ENCODE measurements around the gene VSIG2.

Gene VSIG2

DNA sequence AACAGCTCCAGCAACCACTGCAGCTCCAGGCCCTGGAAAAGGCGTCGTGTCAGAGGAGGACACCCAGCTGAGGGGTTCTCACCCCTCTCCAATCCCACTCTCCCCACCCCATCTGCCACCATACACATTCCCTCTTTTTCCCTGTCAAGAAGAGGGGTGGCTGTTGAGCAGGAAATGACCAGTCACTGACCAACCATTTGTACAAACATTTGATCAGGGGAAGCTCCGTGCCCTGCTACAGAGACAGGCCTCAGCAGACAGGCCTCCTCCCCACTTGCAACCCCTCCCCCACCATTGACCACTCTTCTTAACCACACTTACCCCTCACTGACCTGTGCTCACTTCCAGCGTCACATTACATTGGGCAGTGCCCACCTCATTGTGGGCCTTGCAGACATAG lies 2.3 kb upstream of the VSIG2 start:
- Histone ChIP-seq H4K8ac (ENCODE audit: low read length) (no peak overlapping the region), H3K9ac (ENCODE audit: low read length) (no peak overlapping the region), H4K91ac (ENCODE audit: low read length) (no peak overlapping the region), H3K14ac (ENCODE audit: low read length in 2 of 2) (no peak overlapping the region), H2BK5ac (ENCODE audit: low read depth, low read length, poor library complexity, severe bottlenecking) (no peak overlapping the region), H3K23ac (ENCODE audit: low read length in 2 of 2) (no peak overlapping the region), H3K4me2 (ENCODE audit: low read length, poor library complexity, severe bottlenecking) (no peak overlapping the region), H3K4me1 (ENCODE audit: control insufficient read depth, insufficient read depth, low read depth, low read length) (peaks cover 21% of the 10 kb centered on the region), H2BK120ac (ENCODE audit: low read depth, low read length) (no peak overlapping the region), H2AFZ (ENCODE audit: low read depth, low read length) (no peak overlapping the region), H2BK12ac (ENCODE audit: low read length in 2 of 2) (no peak overlapping the region), H3K79me1 (replicated peaks; ENCODE audit: low read length, poor library complexity, severe bottlenecking) (no peaks in the 10 kb centered on the region), H3K27ac (ENCODE audit: low read length, poor library complexity, severe bottlenecking) (no peak overlapping the region), H3K4ac (ENCODE audit: low read depth in 1 of 2, low read length in 2 of 2) (no peak overlapping the region), H3K18ac (ENCODE audit: low read depth in 1 of 2, low read length in 2 of 2) (no peak overlapping the region), H3K27me3 (ENCODE audit: control insufficient read depth in 1 of 2, insufficient read depth in 1 of 2, low read length in 2 of 2) (peaks cover 60 to 95% of the 10 kb centered on the region in 2 experiments), H3K4me3 (ENCODE audit: insufficient read depth in 1 of 2, low read depth in 1 of 2, low read length in 2 of 2) (no peak overlapping the region), H3K9me3 (ENCODE audit: control insufficient read depth, low read length) (no peaks in the 10 kb centered on the region), H3K36me3 (ENCODE audit: control insufficient read depth in 1 of 2, insufficient read depth in 2 of 2, low read depth in 1 of 2, low read length in 2 of 2) (no peaks in the 10 kb centered on the region), H2AK5ac (ENCODE audit: low read length, severe bottlenecking) (no peak overlapping the region), H2BK15ac (ENCODE audit: low read depth, poor library complexity, severe bottlenecking) (no peak overlapping the region)
- 49% methylated on average over 4 of the region's 4 CpGs for WGBS
- no peak for DNase-seq

GRCh38 chr11:124753624-124754023 lies 1.6 kb upstream of the VSIG2 start:
- peaks cover 60 to 95% of the 10 kb centered on the region in 2 experiments for H3K27me3 ChIP-seq (ENCODE audit: control insufficient read depth in 1 of 2, insufficient read depth in 1 of 2, low read length in 2 of 2)
- peaks cover 14% of the 10 kb centered on the region for H3K4me1 ChIP-seq (ENCODE audit: control insufficient read depth, insufficient read depth, low read depth, low read length)
- no peak overlapping the region for H3K4ac ChIP-seq (ENCODE audit: low read depth in 1 of 2, low read length in 2 of 2)
- H3K79me1 ChIP-seq (replicated peaks; ENCODE audit: low read length, poor library complexity, severe bottlenecking) = no peaks in the 10 kb centered on the region
- no peak overlapping the region for H2AK5ac ChIP-seq (ENCODE audit: low read length, severe bottlenecking)
- H3K27ac ChIP-seq (ENCODE audit: low read length, poor library complexity, severe bottlenecking) = no peak overlapping the region
- no peak for DNase-seq
- no peak overlapping the region for H3K4me2 ChIP-seq (ENCODE audit: low read length, poor library complexity, severe bottlenecking)
- WGBS = 90% methylated on average over 6 of the region's 7 CpGs
- no peak overlapping the region for H4K91ac ChIP-seq (ENCODE audit: low read length)
- no peak overlapping the region for H3K18ac ChIP-seq (ENCODE audit: low read depth in 1 of 2, low read length in 2 of 2)
- no peak overlapping the region for H3K4me3 ChIP-seq (ENCODE audit: insufficient read depth in 1 of 2, low read depth in 1 of 2, low read length in 2 of 2)
- H3K23ac ChIP-seq (ENCODE audit: low read length in 2 of 2) = no peak overlapping the region
- H2BK12ac ChIP-seq (ENCODE audit: low read length in 2 of 2) = no peak overlapping the region
- no peak overlapping the region for H2BK15ac ChIP-seq (ENCODE audit: low read depth, poor library complexity, severe bottlenecking)
- no peak overlapping the region for H3K9ac ChIP-seq (ENCODE audit: low read length)
- no peak overlapping the region for H2BK120ac ChIP-seq (ENCODE audit: low read depth, low read length)
- no peaks in the 10 kb centered on the region for H3K9me3 ChIP-seq (ENCODE audit: control insufficient read depth, low read length)
- no peak overlapping the region for H2BK5ac ChIP-seq (ENCODE audit: low read depth, low read length, poor library complexity, severe bottlenecking)
- H2AFZ ChIP-seq (ENCODE audit: low read depth, low read length) = no peak overlapping the region
- H3K36me3 ChIP-seq (ENCODE audit: control insufficient read depth in 1 of 2, insufficient read depth in 2 of 2, low read depth in 1 of 2, low read length in 2 of 2) = no peaks in the 10 kb centered on the region
- H4K8ac ChIP-seq (ENCODE audit: low read length) = no peak overlapping the region
- H3K14ac ChIP-seq (ENCODE audit: low read length in 2 of 2) = no peak overlapping the region

GRCh38 chr11:124753205-124753604 lies 1.1 kb upstream of the VSIG2 start:
- Histone ChIP-seq H3K4ac (ENCODE audit: low read depth in 1 of 2, low read length in 2 of 2) (no peak overlapping the region), H3K23ac (ENCODE audit: low read length in 2 of 2) (no peak overlapping the region), H4K8ac (ENCODE audit: low read length) (no peak overlapping the region), H2BK15ac (ENCODE audit: low read depth, poor library complexity, severe bottlenecking) (no peak overlapping the region), H3K4me3 (ENCODE audit: insufficient read depth in 1 of 2, low read depth in 1 of 2, low read length in 2 of 2) (no peak overlapping the region), H3K27me3 (ENCODE audit: control insufficient read depth in 1 of 2, insufficient read depth in 1 of 2, low read length in 2 of 2) (peaks cover 58 to 95% of the 10 kb centered on the region in 2 experiments), H2AFZ (ENCODE audit: low read depth, low read length) (no peak overlapping the region), H3K9me3 (ENCODE audit: control insufficient read depth, low read length) (no peaks in the 10 kb centered on the region), H3K9ac (ENCODE audit: low read length) (no peak overlapping the region), H3K4me2 (ENCODE audit: low read length, poor library complexity, severe bottlenecking) (no peak overlapping the region), H3K36me3 (ENCODE audit: control insufficient read depth in 1 of 2, insufficient read depth in 2 of 2, low read depth in 1 of 2, low read length in 2 of 2) (no peaks in the 10 kb centered on the region), H2BK120ac (ENCODE audit: low read depth, low read length) (no peak overlapping the region), H3K27ac (ENCODE audit: low read length, poor library complexity, severe bottlenecking) (no peak overlapping the region), H2BK12ac (ENCODE audit: low read length in 2 of 2) (no peak overlapping the region), H3K14ac (ENCODE audit: low read length in 2 of 2) (no peak overlapping the region), H3K18ac (ENCODE audit: low read depth in 1 of 2, low read length in 2 of 2) (no peak overlapping the region), H2AK5ac (ENCODE audit: low read length, severe bottlenecking) (no peak overlapping the region), H3K79me1 (replicated peaks; ENCODE audit: low read length, poor library complexity, severe bottlenecking) (no peaks in the 10 kb centered on the region), H4K91ac (ENCODE audit: low read length) (no peak overlapping the region), H2BK5ac (ENCODE audit: low read depth, low read length, poor library complexity, severe bottlenecking) (no peak overlapping the region), H3K4me1 (ENCODE audit: control insufficient read depth, insufficient read depth, low read depth, low read length) (peaks cover 14% of the 10 kb centered on the region)
- DNase-seq = no peak

- DNase-seq = no peak
- Histone ChIP-seq H2AK5ac (ENCODE audit: low read length, severe bottlenecking) (no peak overlapping the region), H2BK12ac (ENCODE audit: low read length in 2 of 2) (no peak overlapping the region), H4K91ac (ENCODE audit: low read length) (no peak overlapping the region), H3K4ac (ENCODE audit: low read depth in 1 of 2, low read length in 2 of 2) (no peak overlapping the region), H3K23ac (ENCODE audit: low read length in 2 of 2) (no peak overlapping the region), H3K18ac (ENCODE audit: low read depth in 1 of 2, low read length in 2 of 2) (no peak overlapping the region), H3K9me3 (ENCODE audit: control insufficient read depth, low read length) (no peaks in the 10 kb centered on the region), H4K8ac (ENCODE audit: low read length) (no peak overlapping the region), H3K4me2 (ENCODE audit: low read length, poor library complexity, severe bottlenecking) (no peak overlapping the region), H2BK120ac (ENCODE audit: low read depth, low read length) (no peak overlapping the region), H3K79me1 (replicated peaks; ENCODE audit: low read length, poor library complexity, severe bottlenecking) (no peaks in the 10 kb centered on the region), H3K4me1 (ENCODE audit: control insufficient read depth, insufficient read depth, low read depth, low read length) (peaks cover 14% of the 10 kb centered on the region), H3K4me3 (ENCODE audit: insufficient read depth in 1 of 2, low read depth in 1 of 2, low read length in 2 of 2) (no peak overlapping the region), H2AFZ (ENCODE audit: low read depth, low read length) (no peak overlapping the region), H3K36me3 (ENCODE audit: control insufficient read depth in 1 of 2, insufficient read depth in 2 of 2, low read depth in 1 of 2, low read length in 2 of 2) (no peaks in the 10 kb centered on the region), H2BK15ac (ENCODE audit: low read depth, poor library complexity, severe bottlenecking) (no peak overlapping the region), H3K9ac (ENCODE audit: low read length) (no peak overlapping the region), H3K27ac (ENCODE audit: low read length, poor library complexity, severe bottlenecking) (no peak overlapping the region), H3K27me3 (ENCODE audit: control insufficient read depth in 1 of 2, insufficient read depth in 1 of 2, low read length in 2 of 2) (peaks cover 52 to 95% of the 10 kb centered on the region in 2 experiments), H2BK5ac (ENCODE audit: low read depth, low read length, poor library complexity, severe bottlenecking) (no peak overlapping the region), H3K14ac (ENCODE audit: low read length in 2 of 2) (no peak overlapping the region)
- 33% methylated on average over 10 of the region's 10 CpGs for WGBS
Observed at GRCh38 chr11:124752471-124753102, 532 bp upstream of the VSIG2 start.
